ENCODE measurements around the gene SPSB2.

SPSB2 gene

GRCh38 chr12:6890789-6891645, 17.9 kb upstream of the SPSB2 start (continued):
- TF ChIP-seq PRDM6 (tag by site-specific recombination; IDR thresholded peaks at IDR 0.05): 0 out of 2 replicates have a peak, but pooled peaks have one; percentile 15
- no peak for TF ChIP-seq ZNF514 (tag by site-specific recombination; IDR thresholded peaks at IDR 0.05)
- TF ChIP-seq SP2 (tag by site-specific recombination; IDR thresholded peaks at IDR 0.05): peak; percentile 96
- TF ChIP-seq ZNF561 (tag by site-specific recombination; IDR thresholded peaks at IDR 0.05; ENCODE audit: borderline replicate concordance): peak; percentile 94
- TF ChIP-seq ZFP37 (tag by site-specific recombination; IDR thresholded peaks at IDR 0.05): no peak
- peak; percentile 92 for TF ChIP-seq ZEB2 (tag by site-specific recombination; IDR thresholded peaks at IDR 0.05)
- peak; percentile 92 for TF ChIP-seq ZNF660 (tag by site-specific recombination; IDR thresholded peaks at IDR 0.05)
- TF ChIP-seq SCRT2 (tag by site-specific recombination; IDR thresholded peaks at IDR 0.05): no peak
- peak; percentile 79 for TF ChIP-seq ZIC2 (tag by site-specific recombination; IDR thresholded peaks at IDR 0.05)
- TF ChIP-seq ZNF629 (tag by site-specific recombination; IDR thresholded peaks at IDR 0.05): peak; percentile 69
- TF ChIP-seq ZNF501 (tag by site-specific recombination; IDR thresholded peaks at IDR 0.05): peak; percentile 48; the same call in 1 of the 2 replicates
- TF ChIP-seq ZBTB11 (tag by site-specific recombination; conservative IDR thresholded peaks at IDR 0.05; ENCODE audit: low read depth): peak; percentile 63
- TF ChIP-seq ZFP69B (tag by site-specific recombination; IDR thresholded peaks at IDR 0.05): no peak
- peak; percentile 71 for TF ChIP-seq KLF17 (tag by site-specific recombination; IDR thresholded peaks at IDR 0.05)
- peak; percentile 51; the same call in 1 of the 2 replicates for TF ChIP-seq ZNF24 (tag by site-specific recombination; IDR thresholded peaks at IDR 0.05)
- TF ChIP-seq HIC1 (tag by site-specific recombination; IDR thresholded peaks at IDR 0.05): peak; percentile 91
- TF ChIP-seq ZBTB6 (tag by site-specific recombination; IDR thresholded peaks at IDR 0.05): peak; percentile 70
- peak; percentile 52; the same call in 1 of the 2 replicates for TF ChIP-seq ZBTB20 (tag by site-specific recombination; IDR thresholded peaks at IDR 0.05)
- 0 out of 2 replicates have a peak, but pooled peaks have one; percentile 58 for TF ChIP-seq ZNF280D (tag by site-specific recombination; IDR thresholded peaks at IDR 0.05)
- peak; percentile 70; the same call in 1 of the 2 replicates for TF ChIP-seq ZBTB44 (tag by site-specific recombination; IDR thresholded peaks at IDR 0.05)
- TF ChIP-seq KLF10 (tag by site-specific recombination; IDR thresholded peaks at IDR 0.05): peak; percentile 91
- TF ChIP-seq GLIS1 (tag by site-specific recombination; IDR thresholded peaks at IDR 0.05): peak; percentile 62; the same call in 1 of the 2 replicates
- peak; percentile 92 for TF ChIP-seq KLF9 (tag by site-specific recombination; IDR thresholded peaks at IDR 0.05; ENCODE audit: low read depth)
- peak; percentile 87 for TF ChIP-seq KLF1 (tag by site-specific recombination; IDR thresholded peaks at IDR 0.05)
